ENCODE results near the gene PCSK5.

Gene PCSK5

DNA sequence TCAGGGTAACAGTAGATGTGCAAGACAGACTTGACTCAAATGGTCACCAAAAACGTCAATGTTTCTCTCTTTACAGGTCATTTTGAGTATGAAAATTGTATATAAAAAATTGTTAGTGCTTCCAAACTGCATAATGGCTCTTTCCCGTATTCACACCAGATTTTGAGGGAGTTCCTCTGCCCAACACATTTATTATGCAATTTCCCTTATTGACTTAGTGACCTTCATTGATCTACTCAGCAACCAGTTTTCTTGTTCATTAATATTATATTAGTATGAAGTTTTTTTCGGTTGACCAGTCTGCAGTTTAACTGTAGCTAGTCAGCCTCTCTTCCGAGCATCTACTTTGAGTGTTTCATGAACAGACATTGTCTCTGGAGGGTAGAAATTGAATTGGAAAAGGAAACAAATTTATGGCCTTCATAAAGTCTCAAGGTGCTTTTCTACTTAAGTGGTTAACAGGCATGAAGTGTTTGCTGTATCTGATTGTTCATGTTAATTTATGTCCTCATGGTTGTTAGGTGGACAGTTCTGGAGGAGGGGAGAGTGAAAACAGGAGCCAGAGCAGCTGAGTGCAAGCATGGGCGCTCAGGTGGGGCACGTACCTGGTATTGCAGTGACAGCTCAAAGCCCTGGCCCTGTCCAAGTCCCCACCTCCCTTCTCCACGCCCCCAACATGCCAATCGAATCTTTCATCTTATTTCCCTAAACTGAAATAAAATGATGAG, 263.6 kb downstream of the PCSK5 start:
- no peak for DNase-seq

DNA sequence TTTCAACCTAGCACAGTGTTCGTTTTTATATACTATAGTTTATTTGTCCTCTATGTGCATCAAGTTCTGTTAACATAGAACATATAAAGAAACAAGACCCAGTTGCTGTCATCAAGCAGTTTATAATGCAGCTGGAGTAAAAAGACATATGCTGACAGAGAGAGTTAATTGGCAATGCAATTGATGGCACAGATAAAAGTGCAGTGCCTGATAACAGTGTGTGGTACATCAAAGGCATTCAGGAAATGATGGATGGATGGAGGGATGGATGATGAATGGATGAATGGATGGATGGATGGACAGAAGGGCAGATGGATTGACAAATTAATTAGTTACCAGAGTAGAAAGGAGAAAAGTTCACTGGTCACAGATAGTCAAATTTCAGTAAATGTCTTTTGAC, 264.9 kb downstream of the PCSK5 start:
- no peak for DNase-seq

DNA sequence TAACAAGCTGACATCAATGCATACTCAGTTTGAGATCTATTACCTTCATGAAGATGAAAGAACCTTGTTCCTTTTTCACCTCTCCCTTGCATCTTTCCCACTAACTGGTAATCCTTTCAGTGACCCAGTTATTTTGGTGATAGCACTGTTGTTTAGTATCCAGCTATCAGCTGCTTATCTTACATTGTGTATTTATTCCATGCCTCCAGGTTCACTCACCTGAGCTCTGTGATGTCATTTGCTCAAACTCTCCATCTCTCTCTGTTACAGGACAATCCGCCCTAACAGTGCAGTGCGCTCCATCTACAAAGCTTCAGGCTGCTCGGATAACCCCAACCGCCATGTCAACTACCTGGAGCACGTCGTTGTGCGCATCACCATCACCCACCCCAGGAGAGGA, 268.2 kb downstream of the PCSK5 start:
- no peak for DNase-seq

DNA sequence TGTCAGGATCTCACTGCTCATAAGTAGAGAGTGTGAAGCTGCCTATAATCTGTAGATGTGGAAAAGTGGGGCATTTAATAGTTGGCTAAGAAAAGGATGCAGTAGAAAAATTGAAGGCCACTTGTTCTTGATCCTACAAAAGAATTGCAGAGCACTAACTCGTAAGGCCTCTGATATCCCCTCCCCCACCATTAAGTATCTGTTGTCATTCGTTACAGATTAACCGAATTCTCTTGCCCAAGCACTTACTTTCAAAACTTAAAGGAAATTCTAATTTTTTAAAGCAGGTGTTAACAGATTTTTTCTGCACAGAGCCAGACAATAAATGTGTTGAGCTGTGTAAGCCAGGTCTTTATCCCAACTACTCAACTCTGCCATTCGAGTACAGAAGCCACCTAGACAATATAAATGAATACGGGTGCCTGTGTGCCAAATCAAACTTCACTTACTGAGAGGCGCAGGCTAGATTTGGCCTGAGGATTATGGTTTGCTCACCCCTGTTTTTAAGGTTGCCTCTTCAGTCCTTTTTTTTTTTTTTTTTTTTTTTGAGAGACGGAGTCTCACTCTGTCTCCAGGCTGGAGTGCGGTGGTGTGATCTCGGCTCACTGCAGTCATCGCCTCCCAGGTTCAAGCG, 268.9 kb downstream of the PCSK5 start:
- no peak for DNase-seq

DNA sequence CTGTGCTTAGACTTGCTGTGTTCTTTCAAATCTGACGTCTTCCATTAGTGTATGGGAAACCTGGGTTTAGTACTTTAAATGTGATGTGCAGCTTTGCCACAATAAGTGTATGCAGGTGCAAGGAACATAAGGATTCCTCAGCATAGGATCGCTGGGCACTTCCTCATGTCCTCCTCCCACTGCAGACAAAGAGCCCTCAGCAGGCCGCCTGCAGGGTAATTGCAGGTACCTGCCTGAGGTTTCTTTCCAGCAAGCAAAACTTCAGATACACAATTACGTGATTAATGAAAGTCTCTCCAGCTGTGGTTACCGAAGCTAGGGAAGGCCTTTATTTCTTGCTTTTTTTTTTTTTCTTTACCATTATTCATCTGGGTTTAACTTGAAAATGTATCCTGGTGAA, 270.6 kb downstream of the PCSK5 start:
- DNase-seq, result peak; percentile 70

DNA sequence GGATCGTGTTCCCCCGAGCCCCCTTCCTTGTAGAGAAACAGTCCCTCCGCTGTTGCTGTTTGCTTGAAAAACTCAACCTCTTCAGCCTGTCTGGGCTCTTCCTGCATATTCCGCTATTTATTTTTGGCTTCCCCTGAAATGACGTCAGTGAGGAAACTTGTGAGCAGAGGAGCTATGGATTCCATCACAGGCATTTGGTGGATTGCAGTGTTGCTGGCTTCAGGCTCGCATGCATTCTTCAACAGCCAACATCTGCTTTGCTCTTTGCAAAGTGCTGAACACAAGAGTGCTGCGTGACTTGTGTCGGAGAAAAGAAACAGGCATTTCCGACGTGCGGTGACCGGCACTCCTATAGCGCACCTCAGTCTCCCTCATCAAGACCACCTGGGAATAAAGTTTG, 271.1 kb downstream of the PCSK5 start:
- DNase-seq, result peak; percentile 70

DNA sequence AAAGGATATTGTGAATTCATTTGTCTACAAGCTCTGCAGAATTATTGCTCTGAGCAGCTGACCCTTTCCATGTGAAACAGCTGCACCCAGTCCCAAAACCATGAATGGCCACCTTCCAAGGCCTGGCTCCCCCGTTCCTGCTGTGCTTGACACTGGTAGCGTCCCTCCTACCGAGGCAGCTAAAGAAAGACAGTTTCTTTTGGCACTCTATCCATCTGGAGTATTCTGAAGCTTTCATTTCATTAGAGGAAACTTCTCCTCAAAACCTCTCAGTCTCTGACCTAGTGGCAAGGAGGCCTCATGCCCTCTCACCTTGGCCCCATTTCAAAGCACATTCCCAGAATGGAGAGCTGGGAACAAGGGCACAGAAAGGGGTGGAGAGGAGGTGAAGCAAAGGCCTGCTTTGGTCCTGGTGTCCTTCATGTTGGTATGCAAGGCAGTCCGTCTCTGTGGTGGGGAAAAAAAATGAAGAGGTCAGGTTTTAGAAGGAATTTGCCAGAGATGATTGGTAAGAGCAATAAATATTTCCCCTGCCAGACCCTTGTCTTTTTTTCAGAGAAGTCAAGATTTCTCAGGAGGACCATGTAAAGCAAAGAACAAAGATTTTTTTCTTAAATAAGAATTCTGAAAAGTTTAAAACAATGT, 271.7 kb downstream of the PCSK5 start:
- no peak for DNase-seq

DNA sequence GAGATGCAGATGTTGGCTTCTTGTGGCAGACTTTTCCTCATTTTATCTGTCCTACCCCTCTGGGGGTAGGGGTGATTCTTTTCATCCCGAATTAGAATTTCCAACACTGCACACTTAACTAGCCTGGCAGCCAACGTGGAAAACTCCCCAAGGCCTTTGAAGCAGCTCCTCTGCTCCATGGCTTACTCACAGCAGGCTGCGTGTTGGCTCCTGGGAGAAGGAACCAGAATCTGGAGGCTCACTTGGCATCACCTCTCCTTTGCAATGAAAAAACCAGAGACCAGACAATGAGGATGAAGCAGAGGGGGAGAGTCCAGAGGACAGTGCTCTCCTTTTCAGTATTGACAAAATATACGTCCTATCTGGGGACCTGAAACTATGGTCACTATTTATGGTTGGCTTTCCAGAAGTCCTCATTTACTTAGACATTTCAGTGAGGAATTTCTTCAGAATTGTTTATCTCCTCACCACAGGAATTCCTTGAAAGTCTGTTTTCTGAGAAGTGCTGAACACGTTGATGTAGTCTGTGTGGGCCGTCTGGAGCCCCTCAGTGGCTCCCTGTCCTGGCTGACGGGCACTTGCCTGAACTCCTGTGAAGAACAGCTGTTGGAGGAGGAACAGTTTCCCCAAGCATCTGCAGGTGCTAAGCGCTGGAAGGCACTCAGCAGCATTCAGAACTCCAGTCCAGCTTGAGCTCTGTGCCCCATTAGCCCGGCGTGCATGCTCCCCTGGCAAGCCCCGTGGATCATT, 272.5 kb downstream of the PCSK5 start:
- DNase-seq, result no peak

DNA sequence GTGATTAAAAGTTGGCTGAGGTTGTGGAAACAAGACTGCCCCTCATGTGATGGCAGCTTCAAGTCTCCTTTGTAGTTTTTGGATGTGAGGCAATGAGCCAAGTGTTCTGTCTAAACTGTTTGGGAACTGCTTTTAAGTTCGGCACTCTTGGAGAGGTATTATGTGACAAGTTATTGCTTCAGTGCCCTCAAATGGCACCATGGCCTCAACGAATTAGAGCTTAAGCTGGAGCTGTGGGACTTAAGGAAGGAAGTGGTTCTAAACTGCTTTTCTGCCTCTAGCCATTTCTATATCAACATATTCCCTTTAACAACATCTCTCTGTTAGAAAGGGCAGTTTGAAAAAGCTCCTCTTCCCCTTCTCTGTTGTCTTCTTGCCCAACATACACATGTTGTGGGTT, 276.1 kb downstream of the PCSK5 start:
- no peak for DNase-seq

DNA sequence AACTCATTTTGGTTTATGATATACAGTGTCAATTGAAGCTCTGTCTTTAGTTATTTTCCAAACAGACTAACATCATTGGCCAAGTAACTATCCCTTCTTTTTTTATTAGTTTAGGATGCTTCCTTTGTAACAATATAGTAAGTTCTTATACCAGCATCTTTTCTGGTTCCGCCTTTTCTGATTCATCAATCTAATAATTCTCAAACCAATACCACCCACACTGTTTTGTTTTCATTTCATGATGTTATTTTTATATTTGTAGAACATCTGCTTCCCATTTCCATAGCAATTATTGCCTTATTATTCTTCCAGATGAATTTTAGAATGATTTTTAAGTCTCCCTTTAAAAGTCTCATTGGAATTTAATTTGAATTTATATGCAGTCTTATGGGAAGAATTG, 285.7 kb downstream of the PCSK5 start:
- DNase-seq, result no peak

DNA sequence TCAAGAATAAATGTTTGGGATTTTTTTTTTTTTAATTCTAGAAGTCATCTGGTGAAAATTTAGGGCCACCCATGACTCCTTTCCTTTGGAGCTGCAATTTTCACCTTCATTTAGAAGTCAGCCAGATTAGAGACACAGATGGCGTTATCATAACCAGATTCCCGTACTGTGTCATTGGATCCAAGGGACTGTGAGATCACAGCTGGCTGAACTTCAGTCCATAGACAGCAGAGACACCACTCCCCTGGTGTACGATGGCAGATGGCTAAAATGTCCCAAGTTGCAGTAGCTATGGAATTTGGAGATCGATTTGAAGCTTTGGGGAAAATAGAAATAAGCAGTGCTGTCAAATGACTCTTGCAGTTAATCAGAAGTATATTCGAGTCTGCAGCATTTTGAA, 287.5 kb downstream of the PCSK5 start:
- no peak for DNase-seq

DNA sequence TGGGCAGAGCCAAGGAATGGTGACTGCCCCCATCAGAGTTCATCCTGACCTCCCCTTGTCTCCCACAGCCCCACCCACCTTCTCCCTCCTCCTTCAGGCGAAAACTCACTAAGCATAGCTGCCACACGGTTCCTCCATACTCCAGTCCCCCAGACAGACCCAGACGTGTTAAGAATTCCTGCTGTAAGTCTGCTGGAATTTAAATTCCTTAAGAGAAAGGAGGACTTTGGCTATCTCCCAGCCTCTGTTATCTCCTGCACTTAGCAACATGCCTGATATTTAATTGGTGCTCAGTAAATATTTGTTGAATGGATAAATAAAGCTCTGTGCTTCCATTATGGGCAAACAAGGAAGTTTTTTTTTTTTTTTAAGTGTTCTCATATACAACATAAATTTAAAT, 290.1 kb downstream of the PCSK5 start:
- no peak for DNase-seq

DNA sequence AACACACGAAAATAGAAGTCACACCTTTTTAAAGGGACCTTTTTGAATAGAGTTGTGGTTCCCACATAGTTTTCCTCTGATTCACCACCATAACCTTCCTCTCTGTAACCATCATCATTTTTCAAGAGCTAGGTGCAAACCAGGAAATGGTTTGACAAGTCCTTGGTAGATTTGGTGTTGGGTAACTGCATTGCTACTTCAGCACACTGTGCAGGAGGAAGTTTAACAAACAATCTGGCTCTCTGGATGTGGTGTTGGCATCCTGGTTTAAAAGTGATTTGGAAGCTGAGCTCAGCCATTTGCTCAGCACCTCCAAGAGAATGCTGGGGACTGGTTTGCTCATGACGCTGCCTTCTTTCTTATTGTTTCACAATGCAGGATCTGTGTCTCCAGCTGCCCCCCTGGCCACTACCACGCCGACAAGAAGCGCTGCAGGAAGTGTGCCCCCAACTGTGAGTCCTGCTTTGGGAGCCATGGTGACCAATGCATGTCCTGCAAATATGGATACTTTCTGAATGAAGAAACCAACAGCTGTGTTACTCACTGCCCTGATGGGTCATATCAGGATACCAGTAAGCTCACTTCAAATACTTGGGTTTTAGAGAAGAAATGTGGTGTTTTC, 290.7 kb downstream of the PCSK5 start:
- no peak for DNase-seq

DNA sequence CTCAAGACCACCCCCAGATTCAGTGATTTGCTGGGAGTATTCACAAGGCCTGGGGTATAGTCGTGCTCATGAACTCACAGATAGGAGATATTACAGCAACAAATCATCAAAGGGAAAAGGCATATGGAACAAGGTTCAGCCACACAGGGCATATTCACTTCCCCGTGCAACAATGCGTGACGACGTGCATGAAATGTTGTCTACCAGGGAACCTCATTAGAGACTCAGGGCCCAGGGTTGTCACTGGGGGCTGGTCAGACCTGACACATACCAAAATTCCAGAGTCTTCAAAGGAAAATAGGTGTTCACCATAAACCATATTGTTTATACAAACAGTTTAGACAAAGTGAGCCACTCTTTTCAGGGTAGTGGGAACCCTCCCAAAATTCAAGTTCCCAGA, 291.3 kb downstream of the PCSK5 start:
- no peak for DNase-seq

DNA sequence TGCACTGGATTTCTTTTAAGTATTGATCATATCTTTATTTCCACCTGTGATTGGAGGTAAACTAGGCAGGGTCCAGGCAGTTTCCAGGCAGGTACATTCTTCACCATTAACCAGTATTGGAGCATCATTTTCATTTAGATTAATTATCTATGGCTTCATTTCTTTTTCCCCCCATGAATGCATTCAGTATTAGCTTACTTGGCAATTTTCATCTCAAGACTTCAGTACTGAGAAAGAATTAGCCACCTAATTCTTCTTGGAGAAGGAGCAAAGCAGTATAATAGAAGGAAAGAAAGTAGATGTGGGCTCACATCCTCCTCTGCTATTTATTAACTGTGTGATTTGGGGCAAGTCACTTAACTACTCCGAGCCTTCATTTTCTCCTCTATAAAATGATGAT, 295.0 kb downstream of the PCSK5 start:
- DNase-seq, result no peak

DNA sequence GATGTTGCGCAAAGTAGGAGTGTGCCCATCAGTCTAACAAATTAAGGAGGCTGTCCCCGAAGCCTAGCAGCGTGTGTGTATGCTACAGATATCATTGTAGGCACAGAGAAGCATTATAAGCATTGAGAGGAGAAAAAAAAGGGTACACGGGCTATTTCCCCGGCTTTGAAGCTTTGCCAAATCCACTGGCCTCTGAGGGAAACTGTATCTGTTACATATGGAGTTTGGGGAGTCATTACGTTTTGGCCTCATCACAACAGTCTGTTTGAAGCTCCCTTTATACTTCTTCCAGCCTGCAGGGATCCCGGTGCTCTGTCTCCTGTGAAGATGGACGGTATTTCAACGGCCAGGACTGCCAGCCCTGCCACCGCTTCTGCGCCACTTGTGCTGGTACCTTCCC, 297.8 kb downstream of the PCSK5 start:
- no peak for DNase-seq

DNA sequence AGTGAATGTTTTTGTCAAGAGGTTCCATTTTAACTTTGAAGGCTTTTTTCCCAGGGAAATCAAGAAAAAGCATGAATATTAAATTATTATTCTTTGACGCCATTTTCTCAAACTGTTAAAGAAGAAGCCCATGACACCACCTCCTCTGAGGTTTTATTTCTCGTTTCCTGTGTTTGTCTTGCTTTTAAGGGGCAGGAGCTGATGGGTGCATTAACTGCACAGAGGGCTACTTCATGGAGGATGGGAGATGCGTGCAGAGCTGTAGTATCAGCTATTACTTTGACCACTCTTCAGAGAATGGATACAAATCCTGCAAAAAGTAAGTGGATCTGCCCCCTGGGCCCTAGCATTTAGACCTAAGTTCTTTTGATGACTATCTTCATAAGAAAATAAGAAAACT, 298.4 kb downstream of the PCSK5 start:
- DNase-seq, result no peak

DNA sequence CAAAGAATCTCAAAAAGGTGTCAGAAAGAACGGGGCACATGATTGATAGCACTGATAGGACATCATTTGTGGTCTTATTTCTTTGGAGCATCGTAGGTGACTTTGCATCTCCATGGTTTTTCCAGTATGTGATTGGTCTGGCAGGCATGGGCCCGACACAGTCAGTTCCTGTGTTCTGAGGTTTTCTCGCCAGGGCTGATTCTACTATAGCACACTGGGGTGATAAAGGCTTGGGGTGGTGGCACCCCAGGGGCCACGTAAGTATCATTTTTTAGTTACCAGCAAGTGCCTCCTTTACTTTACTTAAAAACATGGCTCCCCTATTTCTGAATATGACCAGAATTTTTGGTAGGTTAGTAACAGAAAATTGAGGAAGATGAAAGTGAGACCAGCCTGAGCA, 301.0 kb downstream of the PCSK5 start:
- no peak for DNase-seq

DNA sequence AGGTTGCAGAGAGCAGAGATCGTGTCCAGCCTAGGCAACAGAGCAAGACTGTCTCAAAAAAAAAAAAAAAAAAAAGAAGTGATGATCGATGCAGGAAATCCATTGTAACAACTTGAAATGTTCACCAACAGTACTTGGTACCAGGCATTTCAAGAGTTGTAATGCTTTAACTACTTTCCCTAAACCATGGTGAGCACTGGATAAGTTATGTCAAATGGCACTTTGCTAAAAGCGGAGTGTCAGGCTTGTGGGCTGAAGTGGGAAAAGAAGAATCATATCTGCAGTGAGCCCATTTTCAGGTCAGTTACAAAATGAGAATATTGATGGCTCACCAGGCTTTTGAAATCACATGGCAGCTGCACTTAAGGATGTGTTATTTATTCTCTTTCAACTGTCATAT, 301.5 kb downstream of the PCSK5 start:
- no peak for DNase-seq

DNA sequence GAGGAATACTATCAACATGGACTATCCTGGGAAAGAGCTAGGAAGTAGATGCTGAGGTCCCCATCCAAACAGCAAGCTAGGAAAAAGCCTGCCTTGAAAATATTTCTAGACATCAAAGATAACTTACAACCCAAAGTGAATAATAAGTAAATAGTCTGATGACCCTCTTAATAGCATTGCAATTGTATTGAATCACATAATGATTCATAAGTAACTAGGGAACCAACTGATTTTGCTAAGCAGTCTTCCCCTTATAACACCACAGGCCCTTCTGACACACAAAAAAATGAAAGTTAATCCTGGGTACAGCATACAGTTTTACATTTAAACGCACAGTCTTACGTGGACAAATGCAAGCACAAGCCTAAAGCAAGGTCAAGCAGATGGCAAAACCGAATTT, 304.4 kb downstream of the PCSK5 start:
- no peak for DNase-seq

DNA sequence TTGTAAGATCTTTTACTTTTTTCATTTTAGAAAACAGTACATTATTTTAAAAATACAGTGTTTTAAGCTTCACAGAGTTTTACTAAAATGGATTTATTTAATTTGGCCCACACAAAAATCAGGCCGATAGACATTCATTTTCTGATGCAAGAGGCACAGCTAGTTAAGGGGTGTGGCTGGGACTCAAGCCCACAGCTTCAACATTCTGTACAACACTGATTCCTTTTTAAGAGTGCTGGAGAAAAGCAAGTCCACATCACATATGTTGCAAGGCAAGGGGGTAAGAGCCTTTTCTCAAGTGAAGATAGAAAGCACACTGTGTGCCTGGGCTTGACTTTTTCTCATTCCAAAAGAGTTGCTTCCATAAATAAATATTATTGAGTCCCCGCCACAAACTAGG, 307.9 kb downstream of the PCSK5 start:
- no peak for DNase-seq

DNA sequence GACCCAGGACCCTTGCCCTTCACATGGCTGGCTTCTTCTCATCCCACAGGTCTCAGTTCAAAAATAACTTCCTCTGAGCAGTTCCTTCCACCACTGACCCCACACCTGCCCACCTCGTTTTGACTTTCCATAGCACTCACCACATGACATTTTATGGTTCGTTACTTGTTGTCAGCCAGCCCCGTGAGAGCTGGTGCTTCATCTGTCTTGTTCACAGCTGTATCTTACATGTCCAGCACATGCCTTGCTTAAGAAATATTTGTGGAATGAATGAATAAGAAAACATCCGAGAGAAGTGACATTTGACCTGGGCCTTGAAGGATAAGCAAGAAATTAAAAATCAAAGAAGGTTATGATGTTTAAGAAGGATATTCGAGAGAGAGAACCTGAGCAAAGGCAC, 309.8 kb downstream of the PCSK5 start:
- DNase-seq, result no peak

DNA sequence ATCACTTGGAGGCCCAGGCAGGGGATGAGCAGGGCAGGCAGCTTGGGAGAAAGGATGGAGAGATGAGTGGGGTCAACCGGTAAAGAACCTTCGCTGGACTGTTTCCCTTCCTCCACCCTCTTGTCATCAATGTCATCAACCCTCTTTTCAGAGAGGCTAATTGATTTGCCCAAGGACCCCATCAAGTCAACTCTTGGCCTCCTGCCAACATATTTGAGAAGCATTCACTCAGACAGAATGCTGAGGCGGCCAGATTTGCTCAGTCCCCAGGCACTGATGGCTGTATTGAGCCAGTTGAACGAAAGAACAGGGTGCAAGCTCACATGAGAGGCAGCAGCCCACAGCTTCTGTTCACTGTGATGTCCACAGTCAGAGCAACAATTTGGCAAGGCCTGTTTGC, 310.3 kb downstream of the PCSK5 start:
- peak; percentile 11 for DNase-seq

Measured in NCI-H2227 treated with DMSO at 0.1 percent for 48 hours (cell line).